B cell (primary cell): Measurements from ENCODE around the gene ATXN2.

ENCODE experiments used
- EZH2 ChIP-seq: IDR thresholded peaks from 2 replicates; pipeline ENCODE4 v1.6.1; 2012; ENCODE audit warnings: borderline replicate concordance, low read depth, mild to moderate bottlenecking, moderate library complexity, low read length; ENCODE audit not compliant: insufficient read depth, poor library complexity, severe bottlenecking
- TF ChIP-seq, protein P1 (sequence below): fragments of 200-600 bp; IDR thresholded peaks from one replicate; pipeline ENCODE4 v1.8.0; 2022; ENCODE audit warnings: antibody characterized with exemption, mild to moderate bottlenecking

DNA sequence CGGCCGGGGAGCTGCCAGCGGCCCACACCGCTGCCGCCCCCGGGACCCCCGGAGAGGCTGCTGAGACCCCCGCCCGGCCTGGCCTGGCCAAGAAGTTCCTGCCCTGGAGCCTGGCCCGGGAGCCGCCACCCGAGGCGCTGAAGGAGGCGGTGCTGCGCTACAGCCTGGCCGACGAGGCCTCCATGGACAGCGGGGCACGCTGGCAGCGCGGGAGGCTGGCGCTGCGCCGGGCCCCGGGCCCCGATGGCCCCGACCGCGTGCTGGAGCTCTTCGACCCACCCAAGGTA is 180.6 kb downstream of the ATXN2 start:
- TF ChIP-seq, protein P1, sequence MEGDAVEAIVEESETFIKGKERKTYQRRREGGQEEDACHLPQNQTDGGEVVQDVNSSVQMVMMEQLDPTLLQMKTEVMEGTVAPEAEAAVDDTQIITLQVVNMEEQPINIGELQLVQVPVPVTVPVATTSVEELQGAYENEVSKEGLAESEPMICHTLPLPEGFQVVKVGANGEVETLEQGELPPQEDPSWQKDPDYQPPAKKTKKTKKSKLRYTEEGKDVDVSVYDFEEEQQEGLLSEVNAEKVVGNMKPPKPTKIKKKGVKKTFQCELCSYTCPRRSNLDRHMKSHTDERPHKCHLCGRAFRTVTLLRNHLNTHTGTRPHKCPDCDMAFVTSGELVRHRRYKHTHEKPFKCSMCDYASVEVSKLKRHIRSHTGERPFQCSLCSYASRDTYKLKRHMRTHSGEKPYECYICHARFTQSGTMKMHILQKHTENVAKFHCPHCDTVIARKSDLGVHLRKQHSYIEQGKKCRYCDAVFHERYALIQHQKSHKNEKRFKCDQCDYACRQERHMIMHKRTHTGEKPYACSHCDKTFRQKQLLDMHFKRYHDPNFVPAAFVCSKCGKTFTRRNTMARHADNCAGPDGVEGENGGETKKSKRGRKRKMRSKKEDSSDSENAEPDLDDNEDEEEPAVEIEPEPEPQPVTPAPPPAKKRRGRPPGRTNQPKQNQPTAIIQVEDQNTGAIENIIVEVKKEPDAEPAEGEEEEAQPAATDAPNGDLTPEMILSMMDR = no peak
- no peak for TF ChIP-seq EZH2
